ENCODE measurements around the gene HIVEP3. TPM values are rescaled to one million over a fixed set of nuclear protein-coding genes. Genes with fewer than 3 reads are reported as not detected.

HIVEP3 gene
- total RNA-seq, 1 donor, result 1.2 TPM

DNA sequence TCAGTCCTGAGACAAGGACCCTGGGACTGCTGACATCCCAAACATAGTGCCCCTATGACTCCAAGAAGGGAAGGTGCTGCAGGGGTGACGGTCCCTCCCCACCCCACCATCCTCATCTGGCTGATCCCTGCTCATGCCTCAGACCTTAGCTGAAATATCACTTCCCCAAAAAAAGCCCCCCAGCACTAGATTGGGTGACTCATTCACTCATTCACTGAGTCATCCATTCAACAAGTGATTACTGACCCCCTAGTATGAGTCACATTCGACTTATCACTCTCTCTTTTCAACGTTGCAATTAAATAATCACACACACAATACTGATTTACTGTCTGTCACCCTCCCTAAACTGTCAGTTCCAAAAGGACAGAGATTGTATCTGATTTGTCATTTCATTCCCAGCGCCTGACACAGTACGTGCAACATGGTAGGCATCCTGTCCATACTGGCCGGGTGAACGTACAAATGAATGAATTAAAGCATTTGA, 48.6 kb downstream of the HIVEP3 start:
- peak; percentile 53 for DNase-seq (ENCODE audit: low read depth)
- TF ChIP-seq, protein P1, sequence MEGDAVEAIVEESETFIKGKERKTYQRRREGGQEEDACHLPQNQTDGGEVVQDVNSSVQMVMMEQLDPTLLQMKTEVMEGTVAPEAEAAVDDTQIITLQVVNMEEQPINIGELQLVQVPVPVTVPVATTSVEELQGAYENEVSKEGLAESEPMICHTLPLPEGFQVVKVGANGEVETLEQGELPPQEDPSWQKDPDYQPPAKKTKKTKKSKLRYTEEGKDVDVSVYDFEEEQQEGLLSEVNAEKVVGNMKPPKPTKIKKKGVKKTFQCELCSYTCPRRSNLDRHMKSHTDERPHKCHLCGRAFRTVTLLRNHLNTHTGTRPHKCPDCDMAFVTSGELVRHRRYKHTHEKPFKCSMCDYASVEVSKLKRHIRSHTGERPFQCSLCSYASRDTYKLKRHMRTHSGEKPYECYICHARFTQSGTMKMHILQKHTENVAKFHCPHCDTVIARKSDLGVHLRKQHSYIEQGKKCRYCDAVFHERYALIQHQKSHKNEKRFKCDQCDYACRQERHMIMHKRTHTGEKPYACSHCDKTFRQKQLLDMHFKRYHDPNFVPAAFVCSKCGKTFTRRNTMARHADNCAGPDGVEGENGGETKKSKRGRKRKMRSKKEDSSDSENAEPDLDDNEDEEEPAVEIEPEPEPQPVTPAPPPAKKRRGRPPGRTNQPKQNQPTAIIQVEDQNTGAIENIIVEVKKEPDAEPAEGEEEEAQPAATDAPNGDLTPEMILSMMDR (IDR thresholded peaks at IDR 0.05; ENCODE audit: insufficient read depth, low read length), result no peak
- no peak overlapping the region for H3K4me3 ChIP-seq (ENCODE audit: low read depth, low read length)

DNA sequence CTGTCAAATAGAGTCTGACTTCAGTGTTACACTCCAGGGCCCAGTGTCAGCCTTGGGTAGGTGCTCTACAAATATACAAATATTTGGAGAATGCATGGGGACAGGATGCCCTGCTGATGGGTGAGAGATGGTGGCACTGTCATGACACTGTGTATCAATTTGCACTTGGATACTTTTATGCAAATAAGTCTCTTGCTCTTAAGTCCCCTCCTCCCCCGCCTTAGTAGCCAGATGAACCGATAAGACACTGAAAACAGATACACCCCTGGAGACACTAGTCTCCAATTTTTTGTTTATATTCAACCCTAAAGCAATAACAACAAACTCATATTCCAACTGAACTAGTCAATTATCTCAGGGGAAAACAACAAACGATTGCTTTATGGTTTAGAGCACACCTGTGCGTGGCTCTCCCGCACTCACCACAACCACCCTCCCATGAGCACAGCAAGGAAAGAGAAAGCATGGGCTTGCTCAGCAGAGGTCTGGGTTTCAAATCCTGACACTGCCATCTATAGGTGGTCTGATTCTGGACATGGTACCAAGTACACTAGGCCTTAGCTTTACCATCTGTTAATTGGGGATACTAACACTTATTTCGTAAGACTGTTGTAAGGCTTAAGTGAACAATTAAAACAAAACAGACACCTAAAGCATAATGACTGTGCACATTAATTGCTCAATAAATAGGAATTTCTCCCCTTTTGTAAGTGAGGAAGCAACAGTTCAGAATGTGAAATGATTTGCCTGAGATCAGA, 50.3 kb downstream of the HIVEP3 start:
- no peak overlapping the region for H3K4me3 ChIP-seq (ENCODE audit: low read depth, low read length)
- no peak for DNase-seq (ENCODE audit: low read depth)

DNA sequence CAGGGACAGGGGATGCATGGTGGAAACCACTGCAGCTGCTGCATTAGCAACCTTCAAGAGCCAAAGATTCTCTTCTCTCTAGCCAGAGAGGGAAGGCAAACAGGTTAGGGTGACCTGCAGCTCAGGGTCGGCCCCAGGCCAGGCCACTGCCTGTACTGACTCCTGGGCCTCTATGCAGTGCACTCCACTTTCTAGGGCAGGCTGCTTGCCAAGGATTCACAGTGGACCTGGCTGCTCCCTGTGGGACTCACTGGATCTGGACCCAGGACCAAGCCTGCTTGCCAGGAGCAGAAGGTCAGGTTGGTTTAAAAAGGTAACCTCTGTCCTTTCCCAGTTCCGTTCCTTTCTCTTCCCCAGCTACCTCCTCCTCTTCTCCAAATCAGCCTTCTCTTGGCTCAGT, 52.4 kb downstream of the HIVEP3 start:
- no peak for DNase-seq (ENCODE audit: low read depth)
- TF ChIP-seq, protein P1 (IDR thresholded peaks at IDR 0.05; ENCODE audit: insufficient read depth, low read length), result no peak
- no peak overlapping the region for H3K4me3 ChIP-seq (ENCODE audit: low read depth, low read length)

More for the DNA sequence above, 50.3 kb downstream of the HIVEP3 start:
- TF ChIP-seq, protein P1 (IDR thresholded peaks at IDR 0.05; ENCODE audit: insufficient read depth, low read length), result peak; percentile 15

DNA sequence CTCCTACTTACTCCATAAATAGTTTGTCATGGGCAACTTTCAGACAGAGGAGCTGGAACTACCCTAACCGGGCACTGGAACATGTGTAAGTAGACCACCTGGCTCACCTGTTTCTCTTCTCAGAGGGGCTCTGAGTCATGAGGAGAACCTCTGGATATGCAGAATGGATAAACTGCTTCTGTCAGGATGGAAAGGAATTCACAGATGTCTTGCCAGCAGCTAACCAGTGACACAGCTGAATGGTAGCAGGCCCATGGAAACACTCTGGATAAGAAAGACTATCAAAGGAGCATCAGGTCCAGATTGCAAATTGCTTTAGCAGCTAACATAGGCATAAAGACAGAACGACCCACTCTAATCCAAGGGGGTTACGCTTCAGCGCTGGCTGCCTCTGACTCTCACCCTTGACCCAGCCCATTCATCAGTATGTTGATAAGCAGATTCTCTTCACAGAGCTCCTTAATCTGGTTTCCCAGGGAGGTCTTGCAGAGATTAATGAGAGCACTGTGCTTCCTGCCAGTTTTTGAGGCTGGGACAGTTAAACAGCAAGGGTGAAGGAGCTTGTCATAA, 54.2 kb downstream of the HIVEP3 start:
- no peak overlapping the region for H3K4me3 ChIP-seq (ENCODE audit: low read depth, low read length)
- peak; percentile 34 for DNase-seq (ENCODE audit: low read depth)
- TF ChIP-seq, protein P1 (IDR thresholded peaks at IDR 0.05; ENCODE audit: insufficient read depth, low read length), result no peak

DNA sequence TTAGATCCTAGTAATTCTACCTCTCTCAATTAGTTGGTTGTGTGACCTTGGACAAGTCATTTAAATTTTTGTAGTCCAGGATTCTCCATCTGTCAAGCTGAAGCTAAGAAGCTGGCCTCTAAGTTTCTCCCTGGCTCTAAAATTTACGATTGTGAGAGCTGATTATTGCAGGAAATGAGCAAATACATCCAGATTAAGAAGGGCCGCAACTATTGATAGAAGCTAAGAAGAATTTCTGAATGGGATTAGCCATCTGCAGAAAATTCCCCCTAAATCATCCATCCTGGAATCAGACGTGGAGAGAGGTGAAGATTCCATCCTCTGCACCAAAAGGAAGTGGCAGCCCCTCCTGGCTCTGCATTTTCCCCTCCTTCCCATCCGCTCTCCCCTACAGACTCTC, 55.0 kb downstream of the HIVEP3 start:
- H3K4me3 ChIP-seq (ENCODE audit: low read depth, low read length), result no peak overlapping the region
- TF ChIP-seq, protein P1 (IDR thresholded peaks at IDR 0.05; ENCODE audit: insufficient read depth, low read length), result no peak
- DNase-seq (ENCODE audit: low read depth), result no peak

DNA sequence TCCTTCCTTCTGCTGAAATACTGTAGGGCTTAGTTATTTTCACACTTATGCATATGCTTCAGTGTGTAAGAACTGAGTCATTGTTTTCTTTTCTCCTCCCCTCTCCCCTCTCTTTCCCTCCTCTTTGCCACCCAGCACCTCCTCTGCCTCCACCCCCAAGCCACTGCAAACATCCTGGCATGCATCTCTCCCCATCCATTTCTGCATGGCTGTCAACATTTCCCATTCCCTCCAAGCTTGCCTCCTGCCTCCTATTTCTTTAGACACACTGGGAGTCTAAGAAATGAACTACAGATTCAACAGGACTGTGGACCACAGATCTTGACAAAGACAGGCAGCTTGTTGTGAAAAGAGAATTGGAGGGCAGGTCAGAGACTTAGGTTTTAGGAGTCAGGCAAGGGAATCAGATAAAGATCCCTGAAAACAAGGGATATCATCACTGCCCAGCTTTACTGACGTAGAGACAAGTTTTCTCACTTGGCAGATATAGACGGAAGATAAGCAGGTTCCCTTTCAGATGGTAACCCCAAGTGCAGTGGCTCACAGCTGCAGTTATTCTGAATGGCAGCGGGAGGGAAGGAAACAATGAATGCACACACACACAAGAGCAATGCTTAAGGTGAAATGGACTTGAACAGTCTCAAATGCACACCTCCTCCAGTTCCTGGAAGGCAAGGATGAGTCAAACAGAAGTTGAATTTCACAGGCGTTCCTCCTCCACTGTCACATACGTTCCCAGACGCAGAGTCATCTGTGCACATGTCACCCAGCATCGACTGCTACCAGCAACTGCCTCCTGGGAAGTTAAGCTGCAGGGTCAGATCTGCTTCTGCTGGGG, 56.1 kb downstream of the HIVEP3 start:
- H3K4me3 ChIP-seq (ENCODE audit: low read depth, low read length), result no peak overlapping the region
- peak; percentile 56 for DNase-seq (ENCODE audit: low read depth)
- TF ChIP-seq, protein P1 (IDR thresholded peaks at IDR 0.05; ENCODE audit: insufficient read depth, low read length), result no peak

Measured in fibroblast of the aortic adventitia (primary cell).